ENCODE measurements around the gene TP53. TPM values are rescaled to one million over a fixed set of nuclear protein-coding genes. Genes with fewer than 3 reads are reported as not detected.

Gene TP53
- polyA plus RNA-seq, 1 of the 3 experiments (the other 2 are of a cell fraction): 62.6 TPM

- TF ChIP-seq CTCF (IDR thresholded peaks at IDR 0.05) (no peak), USF2 (IDR thresholded peaks at IDR 0.05; ENCODE audit: borderline replicate concordance, low read depth, low read length) (no peak; the same call in 1 of the 2 replicates), GABPA (IDR thresholded peaks at IDR 0.05; ENCODE audit: low read depth) (peak; percentile 82), FOXM1 (IDR thresholded peaks at IDR 0.05; ENCODE audit: low read depth) (no peak), YY1 (IDR thresholded peaks at IDR 0.05; ENCODE audit: low read depth) (no peak), JUND (IDR thresholded peaks at IDR 0.05) (no peak), RAD21 (IDR thresholded peaks at IDR 0.05; ENCODE audit: low read length) (no peak), MEF2A (IDR thresholded peaks at IDR 0.05; ENCODE audit: borderline replicate concordance, low read depth) (no peak), TCF12 (IDR thresholded peaks at IDR 0.05) (no peak), TEAD4 (IDR thresholded peaks at IDR 0.05; ENCODE audit: borderline replicate concordance, insufficient read depth) (no peak), FOXJ3 (CRISPR knock-in tag; IDR thresholded peaks at IDR 0.05) (no peak), NFIC (IDR thresholded peaks at IDR 0.05; ENCODE audit: borderline replicate concordance) (no peak)
These were observed 1.6 kb downstream of the TP53 start (continued) for GRCh38 chr17:7685533-7686221.

GRCh38 chr17:7684851-7685532 lies 2.3 kb downstream of the TP53 start:
- POLR2A ChIA-PET: interaction anchor here (1.0 to 4.5 kb wide), 6 partner anchors 10 to 101 kb away, joined by 3 to 40 read pairs (median 27); partner anchors contain the start of genes ATP1B2, MPDU1, SHBG and SOX15
- Histone ChIP-seq H3F3A (replicated peaks; ENCODE audit: insufficient read depth) (peaks cover 27% of the 10 kb centered on the region), H3K9ac (peak overlapping the region; percentile 99), H3K36me3 (replicated peaks in 1 of 2; ENCODE audit: control insufficient read depth in 1 of 2, insufficient read depth in 2 of 2, low read length in 1 of 2) (peaks cover 0 to 9% of the 10 kb centered on the region in 2 experiments), H3K79me2 (ENCODE audit: insufficient read depth) (peaks cover 84% of the 10 kb centered on the region), H3K27me3 (ENCODE audit: insufficient read depth) (no peaks in the 10 kb centered on the region), H3K4me2 (peak overlapping the region; percentile 84), H2AFZ (ENCODE audit: low read depth) (peak overlapping the region; percentile 20), H3K9me2 (no peaks in the 10 kb centered on the region), H3K9me3 (no peaks in the 10 kb centered on the region), H3K4me3 (ENCODE audit: low read depth in 2 of 2, low read length in 1 of 2) (peak overlapping the region; percentile 80 to 91), H3K27ac (ENCODE audit: low read depth in 2 of 2, low read length in 1 of 2) (peak overlapping the region; percentile 48 to 98), H4K20me1 (ENCODE audit: insufficient read depth) (no peaks in the 10 kb centered on the region; the same call in 1 of the 2 replicates), H3K4me1 (ENCODE audit: control insufficient read depth in 1 of 2, insufficient read depth in 2 of 2, low read depth in 1 of 2, low read length in 1 of 2) (peaks cover 12 to 17% of the 10 kb centered on the region in 2 experiments; a peak in 3 of 4 replicates)
- WGBS (ENCODE audit: low lambda C conversion rate): 18% methylated on average over 15 of the region's 15 CpGs
- CTCF ChIA-PET: interaction anchor here (0.9 to 7.4 kb wide), 5 partner anchors 13 to 96 kb away, joined by 3 to 166 read pairs (median 47); partner anchors contain the start of genes DNAH2, SAT2, SHBG and SOX15
- no peak for DNase-seq
- TF ChIP-seq REST (IDR thresholded peaks at IDR 0.05; ENCODE audit: low read depth, low read length): no peak
- TF ChIP-seq RCOR1 (IDR thresholded peaks at IDR 0.05; ENCODE audit: low read length): no peak
- TF ChIP-seq, protein P1, sequence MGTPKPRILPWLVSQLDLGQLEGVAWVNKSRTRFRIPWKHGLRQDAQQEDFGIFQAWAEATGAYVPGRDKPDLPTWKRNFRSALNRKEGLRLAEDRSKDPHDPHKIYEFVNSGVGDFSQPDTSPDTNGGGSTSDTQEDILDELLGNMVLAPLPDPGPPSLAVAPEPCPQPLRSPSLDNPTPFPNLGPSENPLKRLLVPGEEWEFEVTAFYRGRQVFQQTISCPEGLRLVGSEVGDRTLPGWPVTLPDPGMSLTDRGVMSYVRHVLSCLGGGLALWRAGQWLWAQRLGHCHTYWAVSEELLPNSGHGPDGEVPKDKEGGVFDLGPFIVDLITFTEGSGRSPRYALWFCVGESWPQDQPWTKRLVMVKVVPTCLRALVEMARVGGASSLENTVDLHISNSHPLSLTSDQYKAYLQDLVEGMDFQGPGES (IDR thresholded peaks at IDR 0.05; ENCODE audit: low read depth, low read length): no peak
- TF ChIP-seq YY1 (IDR thresholded peaks at IDR 0.05; ENCODE audit: low read depth): no peak
- TF ChIP-seq CTCF (IDR thresholded peaks at IDR 0.05): no peak
- TF ChIP-seq TEAD4 (IDR thresholded peaks at IDR 0.05; ENCODE audit: borderline replicate concordance, insufficient read depth): no peak
- TF ChIP-seq CHD2 (IDR thresholded peaks at IDR 0.05; ENCODE audit: low read length, partially characterized antibody): no peak
- TF ChIP-seq USF2 (IDR thresholded peaks at IDR 0.05; ENCODE audit: borderline replicate concordance, low read depth, low read length): no peak
- no peak for TF ChIP-seq GABPA (IDR thresholded peaks at IDR 0.05; ENCODE audit: low read depth)

All from SK-N-SH (cell line).